ENCODE measurements around the gene NUDT10.
"Not testable (repeated sequence)": the region's sequence is repeated elsewhere in the genome, so short reads cannot be mapped to it uniquely, and the experiment has no call there.

The NUDT10 gene

DNA sequence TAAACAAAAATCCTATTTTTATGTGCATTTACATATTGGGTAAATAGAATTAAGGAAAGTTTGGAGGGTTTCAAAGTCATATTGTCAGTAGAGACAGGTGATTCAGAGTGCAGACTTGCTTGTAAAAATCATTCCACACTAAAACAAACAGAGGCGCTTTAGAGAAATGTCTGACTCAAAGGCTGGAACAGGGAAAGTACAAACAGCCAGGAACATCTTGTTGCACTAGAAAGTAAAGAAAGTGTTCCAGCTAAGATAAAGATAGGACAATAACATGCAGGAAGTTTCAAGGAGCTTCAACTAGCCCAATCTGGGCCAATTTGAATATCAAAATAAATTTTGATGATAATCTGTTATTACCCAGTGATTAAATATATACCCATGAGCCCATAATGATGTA lies 16.4 kb upstream of the NUDT10 start:
- no peaks in the 10 kb centered on the region for H3K79me2 ChIP-seq (ENCODE audit: control insufficient read depth, low read length)
- no peaks in the 10 kb centered on the region for H3K36me3 ChIP-seq (ENCODE audit: control insufficient read depth, low read length)
- H4K20me1 ChIP-seq (ENCODE audit: control insufficient read depth, insufficient read depth, low read depth, low read length) = no peaks in the 10 kb centered on the region
- H3K4me3 ChIP-seq (ENCODE audit: low read length) = no peak overlapping the region
- H3K9me2 ChIP-seq (replicated peaks; ENCODE audit: control insufficient read depth, low read length) = no peaks in the 10 kb centered on the region
- H3K4me2 ChIP-seq (ENCODE audit: low read length) = no peak overlapping the region
- H3K27ac ChIP-seq (ENCODE audit: low read depth, low read length) = no peak overlapping the region
- no peaks in the 10 kb centered on the region for H3K27me3 ChIP-seq (ENCODE audit: control insufficient read depth, low read length)
- H3K4me1 ChIP-seq (ENCODE audit: control insufficient read depth, low read length) = no peaks in the 10 kb centered on the region
- TF ChIP-seq CTCF (IDR thresholded peaks at IDR 0.05; ENCODE audit: low read depth, low read length, poor library complexity, severe bottlenecking) (no peak), EZH2phosphoT487 (IDR thresholded peaks at IDR 0.05; ENCODE audit: borderline replicate concordance, low read length) (no peak)
- H3F3A ChIP-seq (ENCODE audit: control insufficient read depth, insufficient read depth) = no peaks in the 10 kb centered on the region
- H3K9me3 ChIP-seq (ENCODE audit: control insufficient read depth, insufficient read depth, low read length) = no peaks in the 10 kb centered on the region

DNA sequence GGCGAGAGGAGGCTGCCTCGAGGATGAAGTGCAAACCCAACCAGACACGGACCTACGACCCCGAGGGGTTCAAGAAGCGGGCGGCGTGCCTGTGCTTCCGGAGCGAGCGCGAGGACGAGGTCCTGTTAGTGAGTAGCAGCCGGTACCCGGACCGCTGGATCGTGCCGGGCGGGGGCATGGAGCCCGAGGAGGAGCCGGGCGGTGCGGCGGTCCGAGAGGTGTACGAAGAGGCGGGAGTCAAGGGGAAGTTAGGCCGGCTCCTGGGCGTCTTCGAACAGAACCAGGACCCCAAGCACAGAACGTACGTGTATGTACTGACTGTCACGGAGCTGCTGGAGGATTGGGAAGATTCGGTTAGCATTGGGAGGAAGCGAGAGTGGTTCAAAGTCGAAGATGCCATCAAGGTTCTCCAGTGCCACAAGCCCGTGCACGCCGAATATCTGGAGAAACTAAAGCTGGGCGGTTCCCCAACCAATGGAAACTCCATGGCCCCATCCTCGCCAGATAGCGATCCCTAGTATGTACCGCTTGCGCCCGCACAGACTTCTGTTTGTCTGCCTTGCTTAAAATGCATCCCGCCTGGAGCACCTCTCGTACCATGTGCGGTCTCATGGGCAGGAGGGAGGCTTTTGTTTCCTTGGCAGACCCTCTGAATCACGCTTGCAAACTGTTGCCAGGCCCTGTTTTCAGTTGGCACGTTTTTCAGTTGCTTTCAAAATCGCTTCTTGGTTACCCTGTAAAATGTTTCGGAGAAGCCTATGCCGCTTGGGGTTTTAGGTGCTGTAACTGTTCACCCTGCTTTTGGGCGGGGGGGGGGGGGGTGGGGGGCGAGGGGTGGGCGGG lies 542 bp downstream of the NUDT10 start:
- H3K79me2 ChIP-seq (ENCODE audit: control insufficient read depth, low read length); H3F3A ChIP-seq (ENCODE audit: control insufficient read depth, insufficient read depth); H4K20me1 ChIP-seq (ENCODE audit: control insufficient read depth, insufficient read depth, low read depth, low read length); H3K27ac ChIP-seq (ENCODE audit: low read depth, low read length); H3K27me3 ChIP-seq (ENCODE audit: control insufficient read depth, low read length); H3K9me2 ChIP-seq (replicated peaks; ENCODE audit: control insufficient read depth, low read length); H3K9me3 ChIP-seq (ENCODE audit: control insufficient read depth, insufficient read depth, low read length); H3K4me1 ChIP-seq (ENCODE audit: control insufficient read depth, low read length); H3K36me3 ChIP-seq (ENCODE audit: control insufficient read depth, low read length): not testable (repeated sequence)
- 0 out of 2 replicates have a peak overlapping the region, but pooled peaks have one; percentile 30 for H3K4me3 ChIP-seq (ENCODE audit: low read length)
- H3K4me2 ChIP-seq (ENCODE audit: low read length) = peak overlapping the region; percentile 51

- H3K4me2 ChIP-seq (ENCODE audit: low read length) = no peak overlapping the region
- no peaks in the 10 kb centered on the region for H3K4me1 ChIP-seq (ENCODE audit: control insufficient read depth, low read length)
- H4K20me1 ChIP-seq (ENCODE audit: control insufficient read depth, insufficient read depth, low read depth, low read length) = no peaks in the 10 kb centered on the region
- H3K27me3 ChIP-seq (ENCODE audit: control insufficient read depth, low read length) = no peaks in the 10 kb centered on the region
- H3K27ac ChIP-seq (ENCODE audit: low read depth, low read length) = no peak overlapping the region
- H3K36me3 ChIP-seq (ENCODE audit: control insufficient read depth, low read length) = no peaks in the 10 kb centered on the region
- H3F3A ChIP-seq (ENCODE audit: control insufficient read depth, insufficient read depth) = no peaks in the 10 kb centered on the region
- no peak overlapping the region for H3K4me3 ChIP-seq (ENCODE audit: low read length)
- no peaks in the 10 kb centered on the region for H3K79me2 ChIP-seq (ENCODE audit: control insufficient read depth, low read length)
- TF ChIP-seq EZH2phosphoT487 (IDR thresholded peaks at IDR 0.05; ENCODE audit: borderline replicate concordance, low read length) (no peak), CTCF (IDR thresholded peaks at IDR 0.05; ENCODE audit: low read depth, low read length, poor library complexity, severe bottlenecking) (no peak)
- no peaks in the 10 kb centered on the region for H3K9me3 ChIP-seq (ENCODE audit: control insufficient read depth, insufficient read depth, low read length)
- H3K9me2 ChIP-seq (replicated peaks; ENCODE audit: control insufficient read depth, low read length) = no peaks in the 10 kb centered on the region
Observed at GRCh38 chrX:51334276-51334675, 1.7 kb downstream of the NUDT10 start.

- no peaks in the 10 kb centered on the region for H3K4me1 ChIP-seq (ENCODE audit: control insufficient read depth, low read length)
- H3K9me3 ChIP-seq (ENCODE audit: control insufficient read depth, insufficient read depth, low read length) = no peaks in the 10 kb centered on the region
- H3K79me2 ChIP-seq (ENCODE audit: control insufficient read depth, low read length) = no peaks in the 10 kb centered on the region
- no peaks in the 10 kb centered on the region for H3K36me3 ChIP-seq (ENCODE audit: control insufficient read depth, low read length)
- no peaks in the 10 kb centered on the region for H4K20me1 ChIP-seq (ENCODE audit: control insufficient read depth, insufficient read depth, low read depth, low read length)
- H3K4me2 ChIP-seq (ENCODE audit: low read length) = no peak overlapping the region
- no peaks in the 10 kb centered on the region for H3K9me2 ChIP-seq (replicated peaks; ENCODE audit: control insufficient read depth, low read length)
- peak; percentile 38 for TF ChIP-seq CTCF (IDR thresholded peaks at IDR 0.05; ENCODE audit: low read depth, low read length, poor library complexity, severe bottlenecking)
- TF ChIP-seq EZH2phosphoT487 (IDR thresholded peaks at IDR 0.05; ENCODE audit: borderline replicate concordance, low read length) = no peak
- no peaks in the 10 kb centered on the region for H3F3A ChIP-seq (ENCODE audit: control insufficient read depth, insufficient read depth)
- no peaks in the 10 kb centered on the region for H3K27me3 ChIP-seq (ENCODE audit: control insufficient read depth, low read length)
- H3K27ac ChIP-seq (ENCODE audit: low read depth, low read length) = no peak overlapping the region
- H3K4me3 ChIP-seq (ENCODE audit: low read length) = no peak overlapping the region
Observed at GRCh38 chrX:51336584-51336983, 4.0 kb downstream of the NUDT10 start.

Measured in DOHH2 (cell line).